OCI-LY7 (cell line): ENCODE data around the gene PEPD. TPM values are rescaled to one million over a fixed set of nuclear protein-coding genes. Genes with fewer than 3 reads are reported as not detected.

ENCODE experiments used
- BruUV-seq: library from RNA; stranded (reverse); fragments of 400-500 nt; replicated peaks from 2 replicates; lab custom pipeline; 2021; lab: Mats Ljungman, UMichigan
- CTCF ChIA-PET: fragments of 300-600 bp; sonication (Branson Sonifier 250); formaldehyde crosslinking; loops from one replicate; lab custom pipeline; 2022; ENCODE audit warnings: antibody characterized with exemption; ENCODE audit not compliant: unreplicated experiment; lab: Charles Lee
- POLR2A ChIA-PET: fragments of 300-600 bp; sonication (Branson Sonifier 250); formaldehyde crosslinking; loops from one replicate; lab custom pipeline; 2022; ENCODE audit warnings: antibody characterized with exemption; lab: Charles Lee
- DNase-seq: peaks from one replicate; pipeline ENCODE4 v3.0.0-alpha.2; 2015; ENCODE audit warnings: low spot score
- H2AFZ ChIP-seq: fragments of 200-600 bp; sonication (generic), shearing (Covaris generic); 2 replicates; pipeline ENCODE4 v1.6.1; 2014; ENCODE audit warnings: mild to moderate bottlenecking, antibody characterized with exemption, low read length, moderate library complexity
- H3K27ac ChIP-seq: fragments of 200-600 bp; sonication (generic); 2 replicates; pipeline ENCODE4 v1.5.1; 2014; ENCODE audit warnings: mixed run types, low read depth, mild to moderate bottlenecking, moderate library complexity, low read length, inconsistent platforms; ENCODE audit not compliant: poor library complexity, severe bottlenecking
- H3K36me3 ChIP-seq: fragments of 200-600 bp; sonication (generic); 2 replicates; pipeline ENCODE4 v1.6.1; 2014; ENCODE audit warnings: mild to moderate bottlenecking, antibody characterized with exemption, low read length, moderate library complexity, mixed read lengths; ENCODE audit not compliant: insufficient read depth
- H3K4me1 ChIP-seq: fragments of 200-600 bp; sonication (generic); 2 replicates; pipeline ENCODE4 v1.5.1; 2014; ENCODE audit warnings: mild to moderate bottlenecking, low read length; ENCODE audit not compliant: insufficient read depth, poor library complexity, severe bottlenecking
- H3K4me2 ChIP-seq: fragments of 200-600 bp; sonication (generic); 2 replicates; pipeline ENCODE4 v1.6.1; 2014; ENCODE audit warnings: mild to moderate bottlenecking, low read length
- H3K4me3 ChIP-seq: fragments of 200-600 bp; sonication (generic); 2 replicates; pipeline ENCODE4 v1.5.1; 2014; ENCODE audit warnings: mild to moderate bottlenecking, low read depth, low read length; ENCODE audit not compliant: poor library complexity, severe bottlenecking
- H3K79me2 ChIP-seq: fragments of 200-600 bp; sonication (generic); 2 replicates; pipeline ENCODE4 v1.6.1; 2016; ENCODE audit warnings: low read depth, mild to moderate bottlenecking, low read length, moderate library complexity, mixed read lengths; ENCODE audit not compliant: insufficient read depth
- H3K9me2 ChIP-seq: fragments of 200-600 bp; sonication (generic); 2 replicates; pipeline ENCODE4 v1.6.1; 2016; ENCODE audit warnings: mild to moderate bottlenecking, low read length, mixed read lengths; ENCODE audit not compliant: insufficient read depth
- H3K9me3 ChIP-seq: fragments of 200-600 bp; sonication (generic); 2 replicates; pipeline ENCODE4 v1.6.1; 2014; ENCODE audit warnings: mild to moderate bottlenecking, mixed run types, low read length, mixed read lengths
- H4K20me1 ChIP-seq: fragments of 200-600 bp; sonication (generic); 2 replicates; pipeline ENCODE4 v1.6.1; 2014; ENCODE audit warnings: mild to moderate bottlenecking, antibody characterized with exemption, low read length, moderate library complexity, mixed read lengths; ENCODE audit not compliant: insufficient read depth
- CTCF ChIP-seq: fragments of 200-600 bp; sonication (generic); conservative IDR thresholded peaks from 2 replicates; pipeline ENCODE4 v1.5.1; 2014; ENCODE audit warnings: mild to moderate bottlenecking, antibody characterized with exemption, low read length, moderate library complexity, mixed read lengths
- EZH2phosphoT487 ChIP-seq: fragments of 200-600 bp; sonication (generic); IDR thresholded peaks from 2 replicates; pipeline ENCODE4 v1.6.1; 2018; ENCODE audit warnings: low read depth, borderline replicate concordance, mild to moderate bottlenecking, mixed run types, antibody characterized with exemption, low read length, moderate library complexity, mixed read lengths
- intact Hi-C: fragments of 100-400 bp; cut with micrococcal nuclease; formaldehyde crosslinking; loops from one replicate; pipeline ENCODE4 v1.10.0; 2022; ENCODE audit not compliant: unreplicated experiment
- total RNA-seq, 2 experiments: library from RNA; depleted of rRNA in 1 of 2; stranded (reverse); fragments of >200 nt in 1 of 2; shearing (Covaris generic) in 1 of 2; gene quantifications; 2 replicates each; pipeline ENCODE4 v1.2.3, GENCODE V29; 2014 to 2022

Gene PEPD
- total RNA-seq, 2 experiments from 2014 or later: 24.4 to 29.7 TPM

DNA sequence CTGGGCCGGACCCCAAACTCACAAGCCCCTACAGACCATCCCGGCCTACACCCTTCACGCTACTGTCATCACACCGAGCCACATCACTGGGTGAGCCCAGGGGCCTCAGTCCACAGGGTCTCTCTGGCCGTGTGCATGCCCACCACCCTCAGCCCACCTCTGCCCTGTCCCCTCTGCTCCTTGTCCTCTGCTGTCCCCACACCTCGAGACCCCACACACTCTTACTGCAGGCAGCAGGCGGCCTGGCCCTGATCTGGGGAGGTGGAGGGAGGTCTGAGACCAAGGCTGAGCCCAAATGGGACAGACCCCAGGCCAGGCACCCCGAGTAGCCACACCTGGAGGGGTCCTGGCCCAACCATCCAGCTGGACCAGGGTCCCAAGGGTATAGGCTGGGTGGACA lies 35.2 kb downstream of the PEPD start:
- TF ChIP-seq EZH2phosphoT487 (no peak), CTCF (no peak)
- POLR2A ChIA-PET: no interaction called here
- no peaks in the 10 kb centered on the region for H3K79me2 ChIP-seq
- no peak for DNase-seq
- H3K27ac ChIP-seq: no peak overlapping the region
- no TSS peak for BruUV-seq
- no peak overlapping the region for H2AFZ ChIP-seq
- intact Hi-C loops: no loop called here
- no peaks in the 10 kb centered on the region for H3K9me2 ChIP-seq
- H3K4me3 ChIP-seq: no peak overlapping the region
- H4K20me1 ChIP-seq: no peaks in the 10 kb centered on the region
- no peak overlapping the region for H3K4me2 ChIP-seq
- no peaks in the 10 kb centered on the region for H3K9me3 ChIP-seq
- H3K4me1 ChIP-seq: no peaks in the 10 kb centered on the region
- no peaks in the 10 kb centered on the region for H3K36me3 ChIP-seq
- CTCF ChIA-PET: no interaction called here

GRCh38 chr19:33484226-33484774 lies 37.3 kb downstream of the PEPD start:
- DNase-seq: no peak
- POLR2A ChIA-PET: no interaction called here
- intact Hi-C loops: no loop called here
- no TSS peak for BruUV-seq
- Histone ChIP-seq H3K4me2 (no peak overlapping the region), H3K4me3 (no peak overlapping the region), H3K27ac (no peak overlapping the region), H3K4me1 (no peaks in the 10 kb centered on the region), H3K36me3 (no peaks in the 10 kb centered on the region), H2AFZ (no peak overlapping the region), H3K79me2 (no peaks in the 10 kb centered on the region), H4K20me1 (no peaks in the 10 kb centered on the region), H3K9me3 (no peaks in the 10 kb centered on the region), H3K9me2 (no peaks in the 10 kb centered on the region)
- CTCF ChIA-PET: no interaction called here
- TF ChIP-seq EZH2phosphoT487 (no peak), CTCF (no peak)

GRCh38 chr19:33482476-33482875 lies 39.1 kb downstream of the PEPD start:
- no peak overlapping the region for H2AFZ ChIP-seq
- no peaks in the 10 kb centered on the region for H3K4me1 ChIP-seq
- CTCF ChIA-PET: no interaction called here
- no peak for TF ChIP-seq EZH2phosphoT487
- no peak for TF ChIP-seq CTCF
- POLR2A ChIA-PET: no interaction called here
- H3K79me2 ChIP-seq: no peaks in the 10 kb centered on the region
- no TSS peak for BruUV-seq
- no peak overlapping the region for H3K4me3 ChIP-seq
- no peak for DNase-seq
- H3K4me2 ChIP-seq: no peak overlapping the region
- intact Hi-C loops: no loop called here
- H3K9me2 ChIP-seq: no peaks in the 10 kb centered on the region
- no peaks in the 10 kb centered on the region for H3K36me3 ChIP-seq
- H3K9me3 ChIP-seq: no peaks in the 10 kb centered on the region
- H3K27ac ChIP-seq: no peak overlapping the region
- H4K20me1 ChIP-seq: no peaks in the 10 kb centered on the region
